Measurements from ENCODE around the gene ANO7.

DNA sequence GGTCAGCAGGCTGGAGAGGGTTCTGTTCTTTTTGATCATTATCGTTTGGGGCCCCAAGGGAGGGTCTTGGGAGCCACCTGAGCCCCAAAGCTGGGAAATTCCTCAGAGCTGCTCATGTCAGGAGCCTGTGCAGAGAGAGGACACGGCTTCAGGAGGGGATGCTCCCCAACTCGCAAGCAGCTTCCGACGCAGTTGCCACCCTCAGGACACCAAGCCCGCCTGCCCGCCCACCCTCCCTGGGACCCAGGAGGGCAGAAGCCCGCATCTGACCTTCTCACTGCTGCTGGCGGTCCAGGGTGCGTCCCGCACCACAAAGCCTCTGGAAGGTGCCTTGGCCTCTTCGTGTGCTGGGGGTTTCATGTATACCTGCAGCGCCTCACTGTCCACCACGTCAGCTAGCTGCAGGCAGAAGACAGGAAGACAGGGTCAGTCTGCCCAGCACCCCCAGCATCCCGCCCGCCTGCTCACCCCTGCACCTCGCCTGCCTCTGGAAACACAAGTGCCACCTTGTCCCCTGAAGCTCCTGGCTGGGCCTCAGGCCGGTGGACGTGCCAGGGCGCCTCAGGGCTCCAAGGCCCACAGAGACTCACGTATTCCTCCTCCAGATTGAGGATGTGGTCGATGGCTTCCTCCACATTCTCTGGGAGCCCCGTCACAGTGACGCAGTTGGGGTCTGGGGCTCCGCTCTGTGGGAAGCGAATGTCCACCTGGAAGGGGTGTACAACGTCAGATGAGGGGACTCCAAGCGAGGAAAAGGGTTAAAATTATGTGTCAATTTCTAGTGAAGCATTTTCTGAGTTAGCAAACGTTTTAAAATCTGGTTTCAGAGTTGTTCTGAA lies 41.3 kb downstream of the ANO7 start:
- TF ChIP-seq FOXJ3 (CRISPR knock-in tag; IDR thresholded peaks at IDR 0.05) (no peak), MXI1 (IDR thresholded peaks at IDR 0.05; ENCODE audit: low read depth, low read length) (no peak), SIN3A (IDR thresholded peaks at IDR 0.05; ENCODE audit: borderline replicate concordance, low read depth, low read length) (no peak), EP300 (IDR thresholded peaks at IDR 0.05; ENCODE audit: borderline replicate concordance in 1 of 2, low read depth in 1 of 2, low read length in 1 of 2) (no peak), TAF1 (IDR thresholded peaks at IDR 0.05; ENCODE audit: borderline replicate concordance, low read depth, low read length) (no peak), GABPA (IDR thresholded peaks at IDR 0.05; ENCODE audit: low read depth) (no peak), NRF1 (IDR thresholded peaks at IDR 0.05; ENCODE audit: low read depth, low read length) (no peak), POLR2AphosphoS5 (IDR thresholded peaks at IDR 0.05; ENCODE audit: low read depth, low read length) (no peak), RAD21 (IDR thresholded peaks at IDR 0.05; ENCODE audit: low read length) (no peak), ZBTB33 (IDR thresholded peaks at IDR 0.05; ENCODE audit: borderline replicate concordance, low read depth) (no peak), YY1 (IDR thresholded peaks at IDR 0.05; ENCODE audit: low read depth) (no peak), TEAD4 (IDR thresholded peaks at IDR 0.05; ENCODE audit: borderline replicate concordance, insufficient read depth) (no peak)
- TF ChIP-seq, protein P1, sequence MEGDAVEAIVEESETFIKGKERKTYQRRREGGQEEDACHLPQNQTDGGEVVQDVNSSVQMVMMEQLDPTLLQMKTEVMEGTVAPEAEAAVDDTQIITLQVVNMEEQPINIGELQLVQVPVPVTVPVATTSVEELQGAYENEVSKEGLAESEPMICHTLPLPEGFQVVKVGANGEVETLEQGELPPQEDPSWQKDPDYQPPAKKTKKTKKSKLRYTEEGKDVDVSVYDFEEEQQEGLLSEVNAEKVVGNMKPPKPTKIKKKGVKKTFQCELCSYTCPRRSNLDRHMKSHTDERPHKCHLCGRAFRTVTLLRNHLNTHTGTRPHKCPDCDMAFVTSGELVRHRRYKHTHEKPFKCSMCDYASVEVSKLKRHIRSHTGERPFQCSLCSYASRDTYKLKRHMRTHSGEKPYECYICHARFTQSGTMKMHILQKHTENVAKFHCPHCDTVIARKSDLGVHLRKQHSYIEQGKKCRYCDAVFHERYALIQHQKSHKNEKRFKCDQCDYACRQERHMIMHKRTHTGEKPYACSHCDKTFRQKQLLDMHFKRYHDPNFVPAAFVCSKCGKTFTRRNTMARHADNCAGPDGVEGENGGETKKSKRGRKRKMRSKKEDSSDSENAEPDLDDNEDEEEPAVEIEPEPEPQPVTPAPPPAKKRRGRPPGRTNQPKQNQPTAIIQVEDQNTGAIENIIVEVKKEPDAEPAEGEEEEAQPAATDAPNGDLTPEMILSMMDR (IDR thresholded peaks at IDR 0.05), result no peak

Measured in SK-N-SH (cell line).